NCI-H2196 treated with DMSO at 0.1 percent for 48 hours (cell line): ENCODE data around the gene PARN.
"Not testable (repeated sequence)": the region's sequence is repeated elsewhere in the genome, so short reads cannot be mapped to it uniquely, and the experiment has no call there.

Experiments used
- DNase-seq: peaks from one replicate; lab custom pipeline; 2025; ENCODE audit not compliant: unreplicated experiment; lab: John Stamatoyannopoulos, UW

PARN gene

GRCh38 chr16:14576069-14576468 lies 54.0 kb downstream of the PARN start:
- DNase-seq = no peak

- DNase-seq = not testable (repeated sequence)
Observed at GRCh38 chr16:14574698-14575415, 55.2 kb downstream of the PARN start.

- no peak for DNase-seq
Observed at GRCh38 chr16:14572535-14572934, 57.5 kb downstream of the PARN start.

- no peak for DNase-seq
Observed at GRCh38 chr16:14569213-14569612, 60.8 kb downstream of the PARN start.

GRCh38 chr16:14566599-14566998 lies 63.5 kb downstream of the PARN start:
- no peak for DNase-seq

- no peak for DNase-seq
Observed at GRCh38 chr16:14565688-14566025, 64.4 kb downstream of the PARN start.

- DNase-seq = peak; percentile 67
Observed at GRCh38 chr16:14564861-14565687, 65.0 kb downstream of the PARN start.

- DNase-seq = no peak
Observed at GRCh38 chr16:14564323-14564722, 65.7 kb downstream of the PARN start.

GRCh38 chr16:14562691-14563491 lies 67.2 kb downstream of the PARN start:
- no peak for DNase-seq

- DNase-seq = no peak
Observed at GRCh38 chr16:14560523-14560922, 69.5 kb downstream of the PARN start.

- DNase-seq = peak; percentile 49
Observed at GRCh38 chr16:14559809-14560241, 70.2 kb downstream of the PARN start.

GRCh38 chr16:14553447-14553846 lies 76.6 kb downstream of the PARN start:
- no peak for DNase-seq

- peak; percentile 74 for DNase-seq
Observed at GRCh38 chr16:14549789-14550153, 80.3 kb downstream of the PARN start.

- no peak for DNase-seq
Observed at GRCh38 chr16:14548933-14549788, 80.9 kb downstream of the PARN start.

- no peak for DNase-seq
Observed at GRCh38 chr16:14545346-14545884, 84.6 kb downstream of the PARN start.

- DNase-seq = not testable (repeated sequence)
Observed at GRCh38 chr16:14544846-14545245, 85.2 kb downstream of the PARN start.

- DNase-seq = no peak
Observed at GRCh38 chr16:14539631-14540030, 90.4 kb downstream of the PARN start.

GRCh38 chr16:14539156-14539555 lies 90.9 kb downstream of the PARN start:
- no peak for DNase-seq

GRCh38 chr16:14538604-14539003 lies 91.5 kb downstream of the PARN start:
- no peak for DNase-seq

GRCh38 chr16:14531613-14532012 lies 98.4 kb downstream of the PARN start:
- no peak for DNase-seq
